ENCODE results near the gene WASF1. TPM values are rescaled to one million over a fixed set of nuclear protein-coding genes. Genes with fewer than 3 reads are reported as not detected.

The WASF1 gene
- total RNA-seq, 4 donors from 2014 or later: 1.9 to 7.1 (median 5.9) TPM

DNA sequence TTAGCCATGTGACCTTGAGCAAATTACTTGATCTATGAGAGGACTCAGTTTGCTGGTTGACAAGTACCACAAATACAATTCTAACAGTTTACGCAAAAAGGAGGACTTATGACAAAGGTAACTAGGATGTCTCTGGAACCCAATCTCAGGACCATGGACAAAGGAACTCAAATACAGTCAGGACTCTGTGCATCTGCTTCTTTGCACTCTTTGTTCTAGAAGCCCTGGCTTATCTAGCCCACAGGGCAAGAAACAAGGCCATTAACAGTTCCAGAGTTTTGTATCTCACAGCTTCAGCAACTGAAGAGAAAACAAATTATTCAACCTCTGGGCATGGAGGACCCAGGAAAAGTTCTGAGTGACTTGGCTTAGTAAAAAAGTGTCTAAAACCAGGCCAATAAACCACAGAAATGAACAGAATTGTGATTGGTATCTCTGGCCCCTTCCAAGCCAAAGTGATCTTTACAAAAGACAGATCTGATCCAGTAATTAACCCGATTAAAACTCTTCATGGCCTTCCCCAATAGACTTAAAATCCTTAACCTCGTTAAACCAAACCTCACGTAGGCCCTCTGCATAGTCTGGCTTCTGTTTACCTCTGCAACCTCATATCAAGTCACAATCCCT is 5.9 kb downstream of the WASF1 start:
- no peaks in the 10 kb centered on the region for H3K36me3 ChIP-seq
- in situ Hi-C loops (cut with MboI; ENCODE audit: low pct_ligation_motif_present in 1 of 4, low pct_unique_long_range_greater_than_20kb in 1 of 4, low sequenced_read_pairs in 3 of 4): loop anchor here in 3 of 4 donors (10.0 to 25.0 kb wide), 2 partner anchors 214 to 221 kb away; no protein-coding TSS in a partner anchor
- DNase-seq: no peak
- peaks cover 3% of the 10 kb centered on the region for H3K27me3 ChIP-seq
- intact Hi-C loops (cut with DNase I; ENCODE audit: low total_unique reads): no loop called here
- no peaks in the 10 kb centered on the region for H3K9me3 ChIP-seq
- H3K4me3 ChIP-seq: no peak overlapping the region
- peaks cover 4 to 8% (median 6%) of the 10 kb centered on the region in 4 donors for H3K4me1 ChIP-seq
- TF ChIP-seq POLR2AphosphoS5 (IDR thresholded peaks at IDR 0.05): no peak
- TF ChIP-seq, protein P1, sequence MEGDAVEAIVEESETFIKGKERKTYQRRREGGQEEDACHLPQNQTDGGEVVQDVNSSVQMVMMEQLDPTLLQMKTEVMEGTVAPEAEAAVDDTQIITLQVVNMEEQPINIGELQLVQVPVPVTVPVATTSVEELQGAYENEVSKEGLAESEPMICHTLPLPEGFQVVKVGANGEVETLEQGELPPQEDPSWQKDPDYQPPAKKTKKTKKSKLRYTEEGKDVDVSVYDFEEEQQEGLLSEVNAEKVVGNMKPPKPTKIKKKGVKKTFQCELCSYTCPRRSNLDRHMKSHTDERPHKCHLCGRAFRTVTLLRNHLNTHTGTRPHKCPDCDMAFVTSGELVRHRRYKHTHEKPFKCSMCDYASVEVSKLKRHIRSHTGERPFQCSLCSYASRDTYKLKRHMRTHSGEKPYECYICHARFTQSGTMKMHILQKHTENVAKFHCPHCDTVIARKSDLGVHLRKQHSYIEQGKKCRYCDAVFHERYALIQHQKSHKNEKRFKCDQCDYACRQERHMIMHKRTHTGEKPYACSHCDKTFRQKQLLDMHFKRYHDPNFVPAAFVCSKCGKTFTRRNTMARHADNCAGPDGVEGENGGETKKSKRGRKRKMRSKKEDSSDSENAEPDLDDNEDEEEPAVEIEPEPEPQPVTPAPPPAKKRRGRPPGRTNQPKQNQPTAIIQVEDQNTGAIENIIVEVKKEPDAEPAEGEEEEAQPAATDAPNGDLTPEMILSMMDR (IDR thresholded peaks at IDR 0.05): no peak
- no peak for TF ChIP-seq POLR2A (IDR thresholded peaks at IDR 0.05)
- no peak for TF ChIP-seq EP300 (IDR thresholded peaks at IDR 0.05; ENCODE audit: low read depth)
- H3K27ac ChIP-seq: no peak overlapping the region
- 77 to 85% methylated on average over 4 of the region's 4 CpGs for WGBS, 2 donors (ENCODE audit: low coverage in 1 of 2)

DNA sequence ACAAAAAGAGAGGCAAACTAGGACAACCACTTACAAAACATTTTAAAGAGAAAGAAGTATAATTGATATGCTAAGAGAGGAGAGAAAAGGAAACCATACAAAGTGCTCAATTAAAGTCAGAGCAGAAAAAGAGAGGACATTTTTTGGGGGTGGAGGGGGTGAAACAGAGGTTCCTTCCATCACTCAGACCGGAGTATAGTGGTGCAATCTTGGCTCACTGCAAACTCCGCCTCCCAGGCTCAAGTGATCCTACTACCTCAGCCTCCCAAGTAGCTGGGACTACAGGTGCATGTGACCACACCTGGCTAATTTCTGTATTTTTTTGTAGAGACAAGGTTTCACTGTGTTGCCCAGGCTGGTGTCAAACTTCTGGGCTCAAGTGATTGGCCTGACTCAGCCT is 9.4 kb downstream of the WASF1 start:
- in situ Hi-C loops (cut with MboI; ENCODE audit: low pct_ligation_motif_present in 1 of 4, low pct_unique_long_range_greater_than_20kb in 1 of 4, low sequenced_read_pairs in 3 of 4) (loop anchor here in 3 of 4 donors (10.0 to 25.0 kb wide), 2 partner anchors 217 to 225 kb away; no protein-coding TSS in a partner anchor), intact Hi-C loops (cut with DNase I; ENCODE audit: low total_unique reads) (no loop called here)
- H3K36me3 ChIP-seq: no peaks in the 10 kb centered on the region
- 91 to 100% methylated on average over 2 of the region's 2 CpGs for WGBS, 2 donors (ENCODE audit: low coverage in 1 of 2)
- no peak for DNase-seq
- no peaks in the 10 kb centered on the region for H3K9me3 ChIP-seq
- H3K27me3 ChIP-seq: no peaks in the 10 kb centered on the region
- H3K4me3 ChIP-seq: no peak overlapping the region
- TF ChIP-seq POLR2AphosphoS5 (IDR thresholded peaks at IDR 0.05) (no peak), POLR2A (IDR thresholded peaks at IDR 0.05) (no peak), EP300 (IDR thresholded peaks at IDR 0.05; ENCODE audit: low read depth) (no peak)
- H3K4me1 ChIP-seq: no peaks in the 10 kb centered on the region
- H3K27ac ChIP-seq: no peak overlapping the region

DNA sequence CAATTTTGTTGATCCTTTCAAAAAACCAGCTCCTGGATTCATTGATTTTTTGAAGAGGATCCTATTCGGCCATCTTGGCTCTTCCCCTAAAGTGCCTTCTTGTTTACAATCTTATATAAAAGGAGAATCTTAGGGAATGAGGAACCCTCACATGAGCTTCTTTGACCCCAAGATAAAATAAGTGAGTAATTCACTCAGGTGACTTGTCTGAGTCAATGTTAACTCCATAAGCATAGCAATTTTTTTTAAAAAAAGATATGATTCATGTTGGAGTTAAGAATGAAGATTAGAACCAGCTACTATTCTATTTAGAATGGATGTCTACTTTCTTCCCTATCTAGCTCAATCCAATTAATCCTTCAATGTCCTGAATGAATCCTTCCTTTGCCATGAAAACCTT is 21.0 kb downstream of the WASF1 start:
- Histone ChIP-seq H3K4me1 (no peaks in the 10 kb centered on the region), H3K36me3 (no peaks in the 10 kb centered on the region), H3K27ac (no peak overlapping the region), H3K9me3 (no peaks in the 10 kb centered on the region), H3K27me3 (no peaks in the 10 kb centered on the region), H3K4me3 (no peak overlapping the region)
- DNase-seq: no peak
- WGBS, 2 donors (ENCODE audit: low coverage in 1 of 2): 60 to 94% methylated on average over 1 of the region's 1 CpG
- in situ Hi-C loops (cut with MboI; ENCODE audit: low pct_ligation_motif_present in 1 of 4, low pct_unique_long_range_greater_than_20kb in 1 of 4, low sequenced_read_pairs in 3 of 4) (loop anchor here in 1 of 4 donors (25.0 kb wide), 1 partner anchor 229 kb away; no protein-coding TSS in a partner anchor), intact Hi-C loops (cut with DNase I; ENCODE audit: low total_unique reads) (no loop called here)
- TF ChIP-seq POLR2AphosphoS5 (IDR thresholded peaks at IDR 0.05): no peak
- no peak for TF ChIP-seq POLR2A (IDR thresholded peaks at IDR 0.05)
- TF ChIP-seq, protein P1 (IDR thresholded peaks at IDR 0.05): no peak
- no peak for TF ChIP-seq EP300 (IDR thresholded peaks at IDR 0.05; ENCODE audit: low read depth)

DNA sequence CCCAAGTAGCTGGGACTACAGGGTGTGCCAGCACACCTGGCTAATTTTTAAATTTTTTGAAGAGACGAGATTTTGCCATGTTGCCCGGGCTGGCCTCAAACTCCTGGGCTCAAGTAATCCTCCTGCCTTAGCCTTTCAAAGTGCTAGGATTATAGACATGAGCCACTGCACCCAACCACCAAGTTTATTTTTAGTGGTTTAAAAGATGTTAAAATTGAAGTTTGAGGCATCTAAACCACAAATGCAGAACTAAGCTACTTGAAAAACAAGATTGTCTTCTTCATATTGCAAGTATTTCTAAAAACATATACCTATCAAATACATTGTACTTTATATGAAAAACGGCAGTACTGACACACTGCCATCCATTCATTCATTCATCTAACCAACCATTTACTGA is 31.6 kb downstream of the WASF1 start:
- H3K27ac ChIP-seq: no peak overlapping the region
- H3K9me3 ChIP-seq: no peaks in the 10 kb centered on the region
- WGBS, 2 donors (ENCODE audit: low coverage in 1 of 2): 53 to 70% methylated on average over 1 to 3 of the region's 3 CpGs
- in situ Hi-C loops (cut with MboI; ENCODE audit: low pct_ligation_motif_present in 1 of 4, low pct_unique_long_range_greater_than_20kb in 1 of 4, low sequenced_read_pairs in 3 of 4): no loop called here
- no peaks in the 10 kb centered on the region for H3K4me1 ChIP-seq
- TF ChIP-seq, protein P1 (IDR thresholded peaks at IDR 0.05): no peak
- TF ChIP-seq EP300 (IDR thresholded peaks at IDR 0.05; ENCODE audit: low read depth): no peak
- no peak for TF ChIP-seq POLR2A (IDR thresholded peaks at IDR 0.05)
- no peak for TF ChIP-seq POLR2AphosphoS5 (IDR thresholded peaks at IDR 0.05)
- H3K36me3 ChIP-seq: no peaks in the 10 kb centered on the region
- DNase-seq: no peak
- intact Hi-C loops (cut with DNase I; ENCODE audit: low total_unique reads): no loop called here
- no peaks in the 10 kb centered on the region for H3K27me3 ChIP-seq
- no peak overlapping the region for H3K4me3 ChIP-seq
